Neuronal stem cell (in vitro differentiated cells): Measurements from ENCODE around the gene CBY1.

Source experiments
- DNase-seq: peaks from one replicate; pipeline ENCODE4 v3.0.0-alpha.2; 2013; ENCODE audit warnings: low spot score
- H2AFZ ChIP-seq: one replicate; pipeline ENCODE4 v1.6.1; 2013; ENCODE audit warnings: mild to moderate bottlenecking, low read length, inconsistent platforms
- H2AK5ac ChIP-seq: 2 replicates; pipeline ENCODE4 v1.6.1; 2013; ENCODE audit warnings: low read depth, mild to moderate bottlenecking, inconsistent platforms, low read length, moderate library complexity, mixed read lengths
- H2BK120ac ChIP-seq: 2 replicates; pipeline ENCODE4 v1.6.1; 2013; ENCODE audit warnings: low read depth, mild to moderate bottlenecking, inconsistent platforms, low read length, moderate library complexity, mixed read lengths
- H2BK12ac ChIP-seq: one replicate; pipeline ENCODE4 v1.6.1; 2013; ENCODE audit warnings: low read length, inconsistent platforms
- H2BK15ac ChIP-seq: 2 replicates; pipeline ENCODE4 v1.6.1; 2013; ENCODE audit warnings: mild to moderate bottlenecking, low read length, inconsistent platforms, mixed read lengths
- H2BK5ac ChIP-seq: one replicate; pipeline ENCODE4 v1.6.1; 2013; ENCODE audit warnings: inconsistent platforms, mild to moderate bottlenecking, low read length, moderate library complexity
- H3K14ac ChIP-seq: one replicate; pipeline ENCODE4 v1.6.1; 2013; ENCODE audit warnings: low read length, inconsistent platforms
- H3K18ac ChIP-seq: 2 replicates; pipeline ENCODE4 v1.6.1; 2013; ENCODE audit warnings: low read length, inconsistent platforms
- H3K23ac ChIP-seq: 2 replicates; pipeline ENCODE4 v1.6.1; 2013; ENCODE audit warnings: low read depth, mild to moderate bottlenecking, mixed read lengths, low read length, inconsistent platforms; ENCODE audit not compliant: poor library complexity
- H3K27ac ChIP-seq: replicated peaks from 3 replicates; pipeline ENCODE4 v1.5.1; 2013; ENCODE audit warnings: low read length, inconsistent platforms
- H3K27me3 ChIP-seq, 3 experiments: 2 replicates each; pipeline ENCODE4 v1.6.1; 2013; ENCODE audit warnings: low read length in 3 of 3, mild to moderate bottlenecking in 2 of 3, inconsistent platforms in 1 of 3, low read depth in 1 of 3, mixed read lengths in 1 of 3, moderate library complexity in 1 of 3; ENCODE audit not compliant: control insufficient read depth in 3 of 3, insufficient read depth in 3 of 3
- H3K36me3 ChIP-seq, 2 donors: replicated peaks in 1 of 2; 2 replicates each; pipeline ENCODE4 v1.6.1; 2013; ENCODE audit warnings: low read length in 2 of 2; ENCODE audit not compliant: control insufficient read depth in 2 of 2, insufficient read depth in 2 of 2
- H3K4ac ChIP-seq: 2 replicates; pipeline ENCODE4 v1.6.1; 2013; ENCODE audit warnings: inconsistent platforms, mild to moderate bottlenecking, low read length, moderate library complexity
- H3K4me1 ChIP-seq, 2 donors: 1 replicate in 1 of 2; 2 replicates in 1 of 2; pipeline ENCODE4 v1.6.1; 2013; ENCODE audit warnings: low read length in 2 of 2, low read depth in 1 of 2; ENCODE audit not compliant: control insufficient read depth in 2 of 2, insufficient read depth in 1 of 2
- H3K4me2 ChIP-seq: one replicate; pipeline ENCODE4 v1.6.1; 2013; ENCODE audit warnings: mild to moderate bottlenecking, low read length, inconsistent platforms; ENCODE audit not compliant: insufficient read depth, poor library complexity, severe bottlenecking
- H3K4me3 ChIP-seq, 2 donors: 2 replicates each; pipeline ENCODE4 v1.5.1; 2013; ENCODE audit warnings: low read length in 2 of 2, mild to moderate bottlenecking in 2 of 2, inconsistent platforms in 1 of 2, moderate library complexity in 1 of 2
- H3K79me1 ChIP-seq: one replicate; pipeline ENCODE4 v1.6.1; 2013; ENCODE audit warnings: low read depth, mild to moderate bottlenecking, inconsistent platforms, low read length, moderate library complexity
- H3K9ac ChIP-seq: one replicate; pipeline ENCODE4 v1.6.1; 2013; ENCODE audit warnings: mild to moderate bottlenecking, low read depth, low read length, inconsistent platforms; ENCODE audit not compliant: poor library complexity
- H3K9me3 ChIP-seq, 2 donors: replicated peaks in 1 of 2; 2 replicates each; pipeline versions ENCODE3 to v1.6.1; 2013; ENCODE audit warnings: low read length in 2 of 2, mild to moderate bottlenecking in 2 of 2, inconsistent platforms in 1 of 2, low read depth in 1 of 2, mixed read lengths in 1 of 2, moderate library complexity in 1 of 2; ENCODE audit not compliant: control insufficient read depth in 2 of 2, insufficient read depth in 1 of 2
- H4K8ac ChIP-seq: one replicate; pipeline ENCODE4 v1.6.1; 2013; ENCODE audit warnings: low read depth, mild to moderate bottlenecking, inconsistent platforms, low read length, moderate library complexity
- H4K91ac ChIP-seq: one replicate; pipeline ENCODE4 v1.6.1; 2013; ENCODE audit warnings: low read length, low read depth, mild to moderate bottlenecking, inconsistent platforms; ENCODE audit not compliant: poor library complexity
- WGBS, 2 donors: extraction: QIAGEN DNeasy Blood & Tissue Kit; methylation state at CpG; one replicate each; pipeline ENCODE4 v1.1.7; 2013; ENCODE audit warnings: missing lambda C conversion rate in 2 of 2, mixed read lengths in 1 of 2; ENCODE audit not compliant: insufficient read length in 2 of 2, insufficient replicate concordance in 1 of 2; ENCODE audit errors: extremely low coverage in 2 of 2; 5-methylcytosine and 5-hydroxymethylcytosine counted together

Gene CBY1

DNA sequence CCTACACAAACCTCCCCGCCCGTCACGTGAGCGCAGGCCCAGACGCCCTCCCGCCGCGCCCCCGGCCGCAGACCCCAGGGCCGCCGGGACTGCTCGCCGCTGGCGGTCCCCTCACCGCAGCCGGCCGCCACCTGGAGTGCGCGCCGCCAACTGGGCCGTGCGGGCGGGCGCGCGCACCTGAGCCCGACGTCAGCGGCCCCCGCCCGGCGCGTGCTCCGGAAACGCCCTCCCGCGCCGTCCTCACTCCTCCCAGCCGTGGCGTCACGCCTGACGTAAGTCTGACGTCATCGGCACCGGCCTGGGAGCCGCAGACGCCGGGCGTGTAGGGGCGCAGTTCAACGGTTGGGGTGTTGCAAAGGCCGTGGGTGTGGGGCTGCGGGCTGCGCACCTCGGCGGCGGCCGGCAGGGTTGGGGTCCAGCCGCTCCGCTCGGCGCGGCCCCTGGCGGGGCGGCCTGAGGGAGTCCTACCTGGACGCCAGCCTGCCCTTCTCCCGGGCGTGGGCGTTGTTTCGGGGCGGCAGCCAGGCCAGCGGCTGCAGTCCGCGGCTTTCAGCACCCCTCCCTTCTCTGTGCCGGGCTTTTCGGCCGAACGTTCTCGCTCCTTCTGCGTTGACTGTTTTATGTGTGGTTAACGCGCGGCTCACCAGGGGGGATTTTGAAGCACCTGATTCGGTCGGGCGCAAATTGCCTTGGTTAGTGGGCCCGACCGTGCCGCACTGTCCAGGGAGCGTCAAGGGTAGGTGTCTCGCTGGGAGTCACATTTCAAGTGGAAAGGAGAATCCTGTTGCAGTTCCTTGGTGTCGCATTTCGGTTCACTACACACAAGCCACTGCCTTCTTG lies 44.6 kb downstream of the CBY1 start, which contains the start of gene JOSD1:
JOSD1 (minus strand) TSS at position 155 of the 840 bp plus-strand sequence. CDS start 956 bp downstream, outside the sequence.
- no peak within 1 kb of the TSS for H3K4ac ChIP-seq
- H4K91ac ChIP-seq = peak within 1 kb of the TSS; percentile 20
- peak within 1 kb of the TSS; percentile 94 for H3K9ac ChIP-seq
- H2BK15ac ChIP-seq = peak within 1 kb of the TSS; percentile 52
- DNase-seq = peak; percentile 96
- H3K14ac ChIP-seq = peak within 1 kb of the TSS; percentile 31
- no peak within 1 kb of the TSS for H2BK12ac ChIP-seq
- H3K4me1 ChIP-seq = peaks cover 18 to 38% of the 10 kb centered on the region in 2 donors
- H3K79me1 ChIP-seq = peaks cover 2% of the 10 kb centered on the region
- peak within 1 kb of the TSS; percentile 95 for H3K18ac ChIP-seq
- no peak within 1 kb of the TSS for H2BK120ac ChIP-seq
- H3K36me3 ChIP-seq = peaks cover 0 to 31% of the 10 kb centered on the region in 2 donors
- H3K23ac ChIP-seq = peak within 1 kb of the TSS; percentile 92
- H4K8ac ChIP-seq = no peak within 1 kb of the TSS
- H3K4me2 ChIP-seq = peak within 1 kb of the TSS; percentile 82
- no peaks in the 10 kb centered on the region for H3K27me3 ChIP-seq
- peak within 1 kb of the TSS; percentile 89 for H2BK5ac ChIP-seq
- H3K4me3 ChIP-seq = peak within 1 kb of the TSS; percentile 75 to 96
- peak within 1 kb of the TSS; percentile 2 for H2AK5ac ChIP-seq
- peak within 1 kb of the TSS; percentile 93 for H2AFZ ChIP-seq
- WGBS, 2 donors = no CpG with 5 or more reads among the region's 94 CpGs
- no peaks in the 10 kb centered on the region for H3K9me3 ChIP-seq
- H3K27ac ChIP-seq = peak within 1 kb of the TSS; percentile 60

DNA sequence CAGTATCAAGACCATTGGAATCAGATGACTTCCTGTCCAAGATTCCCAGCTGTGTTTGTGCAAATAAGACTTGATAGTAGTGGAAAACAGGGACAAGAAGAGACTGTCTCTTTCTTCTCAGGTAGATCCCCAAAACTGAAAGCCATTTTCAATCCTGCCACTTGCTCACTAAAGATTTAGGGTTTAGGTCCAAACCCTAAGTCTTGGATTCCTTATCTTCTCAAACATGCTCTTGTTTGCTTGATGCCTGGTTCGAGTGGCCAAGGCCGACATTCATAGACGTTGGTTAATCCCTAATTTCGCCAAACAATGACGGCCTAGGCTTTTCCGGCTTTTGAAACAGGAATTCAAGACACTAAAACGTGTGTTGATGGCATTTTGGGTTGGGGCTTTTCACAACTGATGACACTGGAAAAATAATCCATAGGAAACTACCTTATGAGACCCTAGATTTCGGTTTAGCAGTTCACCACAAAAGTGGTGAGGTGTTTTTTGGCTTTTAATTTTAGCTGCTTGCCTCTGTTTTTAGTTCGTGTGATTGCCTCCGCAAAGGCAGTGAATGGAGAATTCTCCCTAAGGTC lies 48.3 kb downstream of the CBY1 start:
- no peak for DNase-seq
- Histone ChIP-seq H3K4me3 (peak overlapping the region in 1 of 2 donors; percentile 44), H3K79me1 (peaks cover 8% of the 10 kb centered on the region), H3K9ac (no peak overlapping the region), H4K91ac (no peak overlapping the region), H3K4ac (no peak overlapping the region), H2AFZ (peak overlapping the region; percentile 75), H3K27ac (peak overlapping the region; percentile 77), H3K18ac (peak overlapping the region; percentile 29), H3K36me3 (peaks cover 2 to 14% of the 10 kb centered on the region in 2 donors), H2BK5ac (no peak overlapping the region), H3K4me2 (peak overlapping the region; percentile 23), H2BK120ac (no peak overlapping the region), H3K27me3 (no peaks in the 10 kb centered on the region), H2AK5ac (no peak overlapping the region), H3K14ac (no peak overlapping the region), H2BK15ac (no peak overlapping the region), H3K23ac (no peak overlapping the region), H2BK12ac (no peak overlapping the region), H3K9me3 (no peaks in the 10 kb centered on the region), H3K4me1 (peaks cover 13 to 19% of the 10 kb centered on the region in 2 donors), H4K8ac (no peak overlapping the region)
- no CpG with 5 or more reads among the region's 10 CpGs for WGBS, 2 donors

GRCh38 chr22:38705235-38706100 lies 49.0 kb downstream of the CBY1 start, which contains the start of gene GTPBP1:
TSS of gene GTPBP1 (plus strand) at chr22:38705944. CDS start at chr22:38705956, 12 bp downstream.
- Histone ChIP-seq H2AK5ac (no peak within 1 kb of the TSS), H2BK15ac (peak within 1 kb of the TSS; percentile 23), H2BK5ac (no peak within 1 kb of the TSS), H3K4me3 (peak within 1 kb of the TSS; percentile 76 to 99), H3K79me1 (peaks cover 6% of the 10 kb centered on the region), H3K27ac (peak within 1 kb of the TSS; percentile 77), H3K18ac (peak within 1 kb of the TSS; percentile 96), H3K23ac (peak within 1 kb of the TSS; percentile 81), H3K27me3 (no peaks in the 10 kb centered on the region), H3K9ac (peak within 1 kb of the TSS; percentile 95), H3K9me3 (no peaks in the 10 kb centered on the region), H4K8ac (no peak within 1 kb of the TSS), H3K36me3 (peaks cover 6 to 21% of the 10 kb centered on the region in 2 donors), H3K4ac (no peak within 1 kb of the TSS), H3K14ac (peak within 1 kb of the TSS; percentile 27), H2BK120ac (no peak within 1 kb of the TSS), H3K4me2 (peak within 1 kb of the TSS; percentile 74), H4K91ac (no peak within 1 kb of the TSS), H2BK12ac (no peak within 1 kb of the TSS), H2AFZ (peak within 1 kb of the TSS; percentile 90), H3K4me1 (peaks cover 13 to 19% of the 10 kb centered on the region in 2 donors)
- peak; percentile 100 for DNase-seq
- WGBS, 2 donors = no CpG with 5 or more reads among the region's 55 CpGs
